Mammary epithelial cell (primary cell): Measurements from ENCODE around the gene CGN.

Source experiments
- EZH2 ChIP-seq: IDR thresholded peaks from 2 replicates; pipeline ENCODE4 v1.6.1; 2012; ENCODE audit warnings: low read length, inconsistent platforms, borderline replicate concordance
- TF ChIP-seq, protein P1 (sequence below), 2 donors: IDR thresholded peaks in 1 of 2; conservative IDR thresholded peaks in 1 of 2; 2 replicates each; pipeline ENCODE4 v1.5.1; 2011 to 2012; ENCODE audit warnings: inconsistent platforms in 2 of 2, low read length in 2 of 2, mild to moderate bottlenecking in 2 of 2, control low read depth in 1 of 2, low read depth in 1 of 2; ENCODE audit not compliant: insufficient read depth in 1 of 2; ENCODE audit errors: extremely low read depth in 1 of 2

DNA sequence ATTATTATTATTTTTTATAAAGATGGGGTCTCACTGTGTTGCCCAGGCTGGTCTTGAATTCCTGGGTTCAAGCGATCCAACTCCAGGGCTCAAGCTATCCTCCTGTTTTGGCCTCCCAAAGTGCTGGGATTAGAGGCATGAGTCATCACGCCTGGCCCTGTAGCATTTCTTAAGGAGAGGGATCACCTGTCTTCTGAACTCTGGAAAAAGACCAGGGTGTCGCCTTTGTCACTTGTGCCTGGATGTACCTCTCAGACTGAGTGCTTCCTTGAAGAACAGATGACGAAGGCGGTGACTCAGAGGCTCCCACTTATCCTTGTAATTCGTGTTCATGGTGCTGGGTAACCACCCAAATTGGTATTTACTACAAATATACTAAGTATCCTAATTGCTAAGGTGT, 2.4 kb upstream of the CGN start:
- TF ChIP-seq, protein P1, sequence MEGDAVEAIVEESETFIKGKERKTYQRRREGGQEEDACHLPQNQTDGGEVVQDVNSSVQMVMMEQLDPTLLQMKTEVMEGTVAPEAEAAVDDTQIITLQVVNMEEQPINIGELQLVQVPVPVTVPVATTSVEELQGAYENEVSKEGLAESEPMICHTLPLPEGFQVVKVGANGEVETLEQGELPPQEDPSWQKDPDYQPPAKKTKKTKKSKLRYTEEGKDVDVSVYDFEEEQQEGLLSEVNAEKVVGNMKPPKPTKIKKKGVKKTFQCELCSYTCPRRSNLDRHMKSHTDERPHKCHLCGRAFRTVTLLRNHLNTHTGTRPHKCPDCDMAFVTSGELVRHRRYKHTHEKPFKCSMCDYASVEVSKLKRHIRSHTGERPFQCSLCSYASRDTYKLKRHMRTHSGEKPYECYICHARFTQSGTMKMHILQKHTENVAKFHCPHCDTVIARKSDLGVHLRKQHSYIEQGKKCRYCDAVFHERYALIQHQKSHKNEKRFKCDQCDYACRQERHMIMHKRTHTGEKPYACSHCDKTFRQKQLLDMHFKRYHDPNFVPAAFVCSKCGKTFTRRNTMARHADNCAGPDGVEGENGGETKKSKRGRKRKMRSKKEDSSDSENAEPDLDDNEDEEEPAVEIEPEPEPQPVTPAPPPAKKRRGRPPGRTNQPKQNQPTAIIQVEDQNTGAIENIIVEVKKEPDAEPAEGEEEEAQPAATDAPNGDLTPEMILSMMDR (conservative IDR thresholded peaks at IDR 0.05 in 1 of 2, IDR thresholded peaks at IDR 0.05 in 1 of 2; ENCODE audit: extremely low read depth in 1 of 2, insufficient read depth in 1 of 2, low read depth in 1 of 2, low read length in 2 of 2) = no peak
- TF ChIP-seq EZH2 = no peak
